Measurements from ENCODE around the gene PPP1R1C. TPM values are rescaled to one million over a fixed set of nuclear protein-coding genes. Genes with fewer than 3 reads are reported as not detected.

Gene PPP1R1C
- total RNA-seq, 1 donor from 2014 or later = 1.7 TPM

GRCh38 chr2:181995289-181995688 lies 9.6 kb downstream of the PPP1R1C start:
- Mint-ChIP-seq H3K27ac (ENCODE audit: unreplicated experiment) (no peak overlapping the region), H3K27me3 (ENCODE audit: low read depth) (no peaks in the 10 kb centered on the region), H3K4me1 (peaks cover 8% of the 10 kb centered on the region), H3K4me3 (no peak overlapping the region), H3K9me3 (no peaks in the 10 kb centered on the region), H3K36me3 (ENCODE audit: low read depth) (no peaks in the 10 kb centered on the region)
- no peak for DNase-seq (ENCODE audit: low read depth, low spot score)
- TF ChIP-seq CTCF (conservative IDR thresholded peaks at IDR 0.05) = no peak

GRCh38 chr2:181998041-181998835 lies 12.6 kb downstream of the PPP1R1C start:
- H3K9me3 Mint-ChIP-seq = no peaks in the 10 kb centered on the region
- H3K4me1 Mint-ChIP-seq = no peaks in the 10 kb centered on the region
- TF ChIP-seq CTCF (conservative IDR thresholded peaks at IDR 0.05) = no peak
- H3K36me3 Mint-ChIP-seq (ENCODE audit: low read depth) = no peaks in the 10 kb centered on the region
- H3K27me3 Mint-ChIP-seq (ENCODE audit: low read depth) = no peaks in the 10 kb centered on the region
- DNase-seq (ENCODE audit: low read depth, low spot score) = no peak
- no peak overlapping the region for H3K27ac Mint-ChIP-seq (ENCODE audit: unreplicated experiment)
- no peak overlapping the region for H3K4me3 Mint-ChIP-seq

GRCh38 chr2:181998891-181999654 lies 13.4 kb downstream of the PPP1R1C start:
- no peaks in the 10 kb centered on the region for H3K36me3 Mint-ChIP-seq (ENCODE audit: low read depth)
- no peaks in the 10 kb centered on the region for H3K9me3 Mint-ChIP-seq
- no peak for DNase-seq (ENCODE audit: low read depth, low spot score)
- no peak for TF ChIP-seq CTCF (conservative IDR thresholded peaks at IDR 0.05)
- no peak overlapping the region for H3K4me3 Mint-ChIP-seq
- no peak overlapping the region for H3K27ac Mint-ChIP-seq (ENCODE audit: unreplicated experiment)
- no peaks in the 10 kb centered on the region for H3K27me3 Mint-ChIP-seq (ENCODE audit: low read depth)
- no peaks in the 10 kb centered on the region for H3K4me1 Mint-ChIP-seq

GRCh38 chr2:181999911-182000310 lies 14.3 kb downstream of the PPP1R1C start:
- Mint-ChIP-seq H3K4me1 (no peaks in the 10 kb centered on the region), H3K36me3 (ENCODE audit: low read depth) (no peaks in the 10 kb centered on the region), H3K27ac (ENCODE audit: unreplicated experiment) (no peak overlapping the region), H3K9me3 (no peaks in the 10 kb centered on the region), H3K4me3 (no peak overlapping the region), H3K27me3 (ENCODE audit: low read depth) (no peaks in the 10 kb centered on the region)
- no peak for TF ChIP-seq CTCF (conservative IDR thresholded peaks at IDR 0.05)
- DNase-seq (ENCODE audit: low read depth, low spot score) = no peak

- Mint-ChIP-seq H3K9me3 (no peaks in the 10 kb centered on the region), H3K4me1 (no peaks in the 10 kb centered on the region), H3K36me3 (ENCODE audit: low read depth) (no peaks in the 10 kb centered on the region), H3K27me3 (ENCODE audit: low read depth) (no peaks in the 10 kb centered on the region), H3K27ac (ENCODE audit: unreplicated experiment) (no peak overlapping the region), H3K4me3 (no peak overlapping the region)
- DNase-seq (ENCODE audit: low read depth, low spot score) = no peak
- TF ChIP-seq CTCF (conservative IDR thresholded peaks at IDR 0.05) = no peak
These were observed 19.4 kb downstream of the PPP1R1C start for GRCh38 chr2:182004945-182005520.
